Fibroblast of lung (primary cell): ENCODE measurements around the gene PAIP2. TPM values are rescaled to one million over a fixed set of nuclear protein-coding genes. Genes with fewer than 3 reads are reported as not detected.

ENCODE experiments used
- DNase-seq, 2 donors: peaks; one replicate each; pipeline versions ENCODE4 v3.0.0 to v3.0.0-alpha.2; 2010; ENCODE audit warnings: low read depth in 2 of 2
- H2AFZ ChIP-seq: 2 replicates; pipeline ENCODE4 v1.5.1; 2012; ENCODE audit warnings: low read length, control low read depth, inconsistent platforms
- H3K27ac ChIP-seq: 2 replicates; pipeline ENCODE4 v1.5.1; 2011; ENCODE audit warnings: low read length, control low read depth; ENCODE audit not compliant: insufficient read depth
- H3K27me3 ChIP-seq: 2 replicates; pipeline ENCODE4 v1.5.1; 2011; ENCODE audit warnings: mild to moderate bottlenecking, low read length; ENCODE audit not compliant: control insufficient read depth, insufficient read depth
- H3K36me3 ChIP-seq: 2 replicates; pipeline ENCODE4 v1.5.1; 2011; ENCODE audit warnings: low read length; ENCODE audit not compliant: control insufficient read depth, insufficient read depth
- H3K4me1 ChIP-seq: 2 replicates; pipeline ENCODE4 v1.5.1; 2011; ENCODE audit warnings: low read length; ENCODE audit not compliant: control insufficient read depth, insufficient read depth; ENCODE audit errors: extremely low read depth
- H3K4me2 ChIP-seq: 2 replicates; pipeline ENCODE4 v1.5.1; 2011; ENCODE audit warnings: low read length, control low read depth; ENCODE audit not compliant: insufficient read depth; ENCODE audit errors: extremely low read depth
- H3K4me3 ChIP-seq, 4 experiments: fragments of 200-600 bp in 1 of 4; sonication (generic) in 1 of 4; replicated peaks in 1 of 4; 2 replicates each; pipeline ENCODE4 v1.5.1; 2011 to 2016; ENCODE audit warnings: low read length in 4 of 4, low read depth in 3 of 4, mild to moderate bottlenecking in 3 of 4, control low read depth in 2 of 4, inconsistent platforms in 1 of 4, mixed read lengths in 1 of 4; ENCODE audit not compliant: insufficient read depth in 1 of 4; ENCODE audit errors: control extremely low read depth in 1 of 4
- H3K79me2 ChIP-seq: 2 replicates; pipeline ENCODE4 v1.5.1; 2012; ENCODE audit warnings: mild to moderate bottlenecking, low read length, inconsistent platforms; ENCODE audit not compliant: control insufficient read depth, insufficient read depth
- H3K9ac ChIP-seq: 2 replicates; pipeline ENCODE4 v1.5.1; 2011; ENCODE audit warnings: mild to moderate bottlenecking, low read length, control low read depth; ENCODE audit not compliant: insufficient read depth
- H3K9me3 ChIP-seq: 2 replicates; pipeline ENCODE4 v1.5.1; 2012; ENCODE audit warnings: low read depth, low read length; ENCODE audit not compliant: control insufficient read depth, insufficient read depth
- H4K20me1 ChIP-seq: 2 replicates; pipeline ENCODE4 v1.5.1; 2011; ENCODE audit warnings: low read length; ENCODE audit not compliant: control insufficient read depth, insufficient read depth; ENCODE audit errors: extremely low read depth
- CTCF ChIP-seq, 2 donors: IDR thresholded peaks in 1 of 2; conservative IDR thresholded peaks in 1 of 2; 1 replicate in 1 of 2; 2 replicates in 1 of 2; pipeline ENCODE4 v1.5.1; 2011 to 2012; ENCODE audit warnings: low read length in 2 of 2, control low read depth in 1 of 2, inconsistent platforms in 1 of 2, low read depth in 1 of 2, mild to moderate bottlenecking in 1 of 2
- EZH2 ChIP-seq: IDR thresholded peaks from 2 replicates; pipeline ENCODE4 v1.5.1; 2012; ENCODE audit warnings: low read length, control low read depth, mild to moderate bottlenecking; ENCODE audit errors: missing control alignments
- polyA plus RNA-seq, 2 donors: library from polyadenylated mRNA; depleted of rRNA in 1 of 2; stranded (reverse) in 1 of 2; unstranded in 1 of 2; fragments of >200 nt; gene quantifications; 2 replicates each; pipeline ENCODE4 v1.2.1, GENCODE V29; 2011 to 2012; ENCODE audit warnings: missing spikeins in 1 of 2
- total RNA-seq: library from RNA; depleted of rRNA; stranded (reverse); fragments of >200 nt; gene quantifications from 2 replicates; pipeline ENCODE4 v1.2.1, GENCODE V29; 2014

The PAIP2 gene
- total and polyA plus RNA-seq, 2 donors (not counting 1 experiment from before 2014, with no cell fraction given): 59.0 to 105 TPM

- peak overlapping the region; percentile 99 for H3K9ac ChIP-seq
- no peak overlapping the region for H2AFZ ChIP-seq
- peaks cover 63% of the 10 kb centered on the region for H3K79me2 ChIP-seq
- no peaks in the 10 kb centered on the region for H3K9me3 ChIP-seq
- H3K36me3 ChIP-seq: no peaks in the 10 kb centered on the region
- H3K4me3 ChIP-seq: peak overlapping the region; percentile 66 to 94 (median 86)
- peak overlapping the region; percentile 89 for H3K4me2 ChIP-seq
- peak; percentile 32 to 43 for TF ChIP-seq CTCF (conservative IDR thresholded peaks at IDR 0.05 in 1 of 2, IDR thresholded peaks at IDR 0.05 in 1 of 2; ENCODE audit: low read depth in 1 of 2, low read length in 2 of 2)
- no peak for TF ChIP-seq EZH2
- H4K20me1 ChIP-seq: peaks cover 14% of the 10 kb centered on the region
- no peaks in the 10 kb centered on the region for H3K27me3 ChIP-seq
- peak overlapping the region; percentile 98 for H3K27ac ChIP-seq
- DNase-seq: peak; percentile 80 to 85
- H3K4me1 ChIP-seq: peaks cover 3% of the 10 kb centered on the region
These were observed 47.1 kb upstream of the PAIP2 start for GRCh38 chr5:139294374-139295165.

- H3K9me3 ChIP-seq: no peaks in the 10 kb centered on the region
- peak overlapping the region; percentile 66 to 94 (median 86) for H3K4me3 ChIP-seq
- peaks cover 72% of the 10 kb centered on the region for H3K79me2 ChIP-seq
- no peak for TF ChIP-seq EZH2
- no peak for TF ChIP-seq CTCF (conservative IDR thresholded peaks at IDR 0.05 in 1 of 2, IDR thresholded peaks at IDR 0.05 in 1 of 2; ENCODE audit: low read depth in 1 of 2, low read length in 2 of 2)
- H3K36me3 ChIP-seq: no peaks in the 10 kb centered on the region
- peak overlapping the region; percentile 98 for H3K27ac ChIP-seq
- no peaks in the 10 kb centered on the region for H3K27me3 ChIP-seq
- peak overlapping the region; percentile 89 for H3K4me2 ChIP-seq
- H2AFZ ChIP-seq: no peak overlapping the region
- DNase-seq: peak in 1 of 2 donors; percentile 21
- H4K20me1 ChIP-seq: peaks cover 16% of the 10 kb centered on the region
- peak overlapping the region; percentile 99 for H3K9ac ChIP-seq
- H3K4me1 ChIP-seq: peaks cover 5% of the 10 kb centered on the region
These were observed 46.2 kb upstream of the PAIP2 start for GRCh38 chr5:139295346-139296057.

- no peak for DNase-seq
- Histone ChIP-seq H3K27ac (no peak overlapping the region), H3K36me3 (no peaks in the 10 kb centered on the region), H3K4me1 (peaks cover 5% of the 10 kb centered on the region), H3K27me3 (no peaks in the 10 kb centered on the region), H3K9me3 (no peaks in the 10 kb centered on the region), H3K4me2 (peak overlapping the region; percentile 18), H4K20me1 (peaks cover 16% of the 10 kb centered on the region), H3K4me3 (peak overlapping the region in 3 of 4 experiments; percentile 80 to 94 (median 91)), H2AFZ (no peak overlapping the region), H3K9ac (no peak overlapping the region), H3K79me2 (peaks cover 79% of the 10 kb centered on the region)
- TF ChIP-seq CTCF (conservative IDR thresholded peaks at IDR 0.05 in 1 of 2, IDR thresholded peaks at IDR 0.05 in 1 of 2; ENCODE audit: low read depth in 1 of 2, low read length in 2 of 2) (no peak), EZH2 (no peak)
These were observed 45.5 kb upstream of the PAIP2 start for GRCh38 chr5:139296198-139296597.
